K562 (cell line): ENCODE measurements around the gene BIN1.

ENCODE experiments used
- CEBPG ChIP-seq, 3 experiments: fragments of 200-800 bp in 1 of 3; sonication (Bioruptor generic) in 1 of 3; sonication (generic) in 1 of 3; formaldehyde crosslinking in 1 of 3; IDR thresholded peaks in 2 of 3; conservative IDR thresholded peaks in 1 of 3; 2 replicates each; pipeline versions ENCODE4 v1.6.1 to v1.8.0; 2016 to 2022; ENCODE audit warnings: missing compliant biosample characterization in 2 of 3, missing genetic modification characterization in 2 of 3, mild to moderate bottlenecking in 1 of 3, missing genetic modification reagents in 1 of 3
- NR2C2 ChIP-seq, 2 experiments: fragments of 200-800 bp in 1 of 2; sonication (Bioruptor generic) in 1 of 2; sonication (generic) in 1 of 2; formaldehyde crosslinking in 1 of 2; IDR thresholded peaks; 2 replicates each; pipeline versions ENCODE4 v1.6.1 to v1.8.0; 2016 to 2022; ENCODE audit warnings: mild to moderate bottlenecking in 1 of 2, missing compliant biosample characterization in 1 of 2, missing genetic modification characterization in 1 of 2, missing genetic modification reagents in 1 of 2
- POLR2A ChIP-seq: fragments of 450-650 bp; conservative IDR thresholded peaks from 2 replicates; pipeline ENCODE4 v1.6.1; 2016
- ZBTB33 ChIP-seq: sonication (generic); formaldehyde crosslinking; IDR thresholded peaks from 2 replicates; pipeline ENCODE4 v1.8.1; 2023; ENCODE audit warnings: mild to moderate bottlenecking, missing genetic modification reagents

- no peak for TF ChIP-seq ZBTB33 (CRISPR knock-in tag)
- TF ChIP-seq POLR2A = no peak
- no peak for TF ChIP-seq NR2C2 (CRISPR knock-in tag; IDR thresholded peaks at IDR 0.05)
- no peak for TF ChIP-seq NR2C2 (tag; IDR thresholded peaks at IDR 0.05)
- TF ChIP-seq CEBPG (CRISPR knock-in tag; IDR thresholded peaks at IDR 0.05) = no peak
- TF ChIP-seq CEBPG (tag; conservative IDR thresholded peaks at IDR 0.05 in 1 of 2, IDR thresholded peaks at IDR 0.05 in 1 of 2) = no peak
These were observed 3.5 kb downstream of the BIN1 start for GRCh38 chr2:127103243-127104165.
